WTC11 (cell line): ENCODE data around the gene SMIM44. TPM values are rescaled to one million over a fixed set of nuclear protein-coding genes. Genes with fewer than 3 reads are reported as not detected.

Experiments used
- ATAC-seq: fragments of 200-7000 bp; cut with Tn5 transposase; 2 replicates; pipeline ENCODE4 v1.10.0; 2021; ENCODE audit warnings: mild to moderate bottlenecking, moderate library complexity
- CTCF ChIA-PET: fragments of 300-600 bp; sonication (Branson Sonifier 250); formaldehyde crosslinking; loops from one replicate; lab custom pipeline; 2021; ENCODE audit warnings: antibody characterized with exemption; lab: Charles Lee
- POLR2A ChIA-PET: fragments of 350-600 bp; sonication (Branson Sonifier 250); formaldehyde crosslinking; loops from one replicate; lab custom pipeline; 2021; ENCODE audit warnings: antibody characterized with exemption; lab: Charles Lee
- DNase-seq: peaks from one replicate; pipeline ENCODE4 v3.0.0; 2021; ENCODE audit warnings: low spot score
- H3K27ac Mint-ChIP-seq: 2 replicates; pipeline ENCODE4 v1.8.0; 2021; ENCODE audit warnings: mixed read lengths
- H3K27me3 Mint-ChIP-seq: 2 replicates; pipeline ENCODE4 v1.8.0; 2021; ENCODE audit warnings: low read depth, mild to moderate bottlenecking, moderate library complexity, mixed read lengths
- H3K36me3 Mint-ChIP-seq: 2 replicates; pipeline ENCODE4 v1.8.0; 2021; ENCODE audit warnings: mixed read lengths
- H3K4me1 Mint-ChIP-seq: 2 replicates; pipeline ENCODE4 v1.8.0; 2022; ENCODE audit warnings: mixed read lengths
- H3K4me3 Mint-ChIP-seq: 2 replicates; pipeline ENCODE4 v1.8.0; 2021; ENCODE audit warnings: mild to moderate bottlenecking, moderate library complexity, mixed read lengths
- H3K9me3 Mint-ChIP-seq: 2 replicates; pipeline ENCODE4 v1.8.0; 2021; ENCODE audit warnings: mixed read lengths
- ATF1 ChIP-seq: sonication (generic); formaldehyde crosslinking; IDR thresholded peaks from 2 replicates; pipeline ENCODE4 v1.8.1; 2023; ENCODE audit warnings: mild to moderate bottlenecking, moderate library complexity, missing genetic modification reagents
- EMX1 ChIP-seq: fragments of 250-450 bp; sonication (Bioruptor Pico); IDR thresholded peaks from 2 replicates; pipeline ENCODE4 v1.8.0; 2021; ENCODE audit warnings: mild to moderate bottlenecking
- ESRRA ChIP-seq: sonication (generic); formaldehyde crosslinking; IDR thresholded peaks from 2 replicates; pipeline ENCODE4 v1.8.1; 2022; ENCODE audit warnings: mild to moderate bottlenecking, missing genetic modification reagents, borderline replicate concordance
- FOXK1 ChIP-seq: sonication (generic); formaldehyde crosslinking; IDR thresholded peaks from 2 replicates; pipeline ENCODE4 v1.8.0; 2022; ENCODE audit warnings: mild to moderate bottlenecking, moderate library complexity, missing genetic modification reagents
- GABPB1 ChIP-seq: sonication (generic); formaldehyde crosslinking; IDR thresholded peaks from 2 replicates; pipeline ENCODE4 v1.8.1; 2023; ENCODE audit warnings: mild to moderate bottlenecking, missing genetic modification reagents
- GRHL2 ChIP-seq: fragments of 250-450 bp; sonication (Bioruptor Pico); IDR thresholded peaks from 2 replicates; pipeline ENCODE4 v1.8.0; 2022; ENCODE audit warnings: mild to moderate bottlenecking, moderate library complexity; ENCODE audit not compliant: insufficient replicate concordance, severe bottlenecking
- HMGA2 ChIP-seq: fragments of 250-450 bp; sonication (Bioruptor Pico); IDR thresholded peaks from 2 replicates; pipeline ENCODE4 v1.4.0; 2021; ENCODE audit warnings: mild to moderate bottlenecking, moderate library complexity
- KAT7 ChIP-seq: sonication (generic); formaldehyde crosslinking; IDR thresholded peaks from 2 replicates; pipeline ENCODE4 v1.8.1; 2023; ENCODE audit warnings: missing genetic modification reagents, mild to moderate bottlenecking, borderline replicate concordance
- NFATC4 ChIP-seq: fragments of 250-450 bp; sonication (Bioruptor Pico); IDR thresholded peaks from 2 replicates; pipeline ENCODE4 v1.9.0; 2021; ENCODE audit warnings: mild to moderate bottlenecking
- NR1H2 ChIP-seq: sonication (generic); formaldehyde crosslinking; IDR thresholded peaks from 2 replicates; pipeline ENCODE4 v1.9.0; 2021; ENCODE audit warnings: mild to moderate bottlenecking, moderate library complexity, missing genetic modification reagents
- OVOL2 ChIP-seq: fragments of 250-450 bp; sonication (Bioruptor Pico); IDR thresholded peaks from 2 replicates; pipeline ENCODE4 v1.9.0; 2021; ENCODE audit warnings: mild to moderate bottlenecking, borderline replicate concordance
- TP53 ChIP-seq: sonication (generic); formaldehyde crosslinking; IDR thresholded peaks from 2 replicates; pipeline ENCODE4 v1.8.1; 2023; ENCODE audit warnings: mild to moderate bottlenecking, missing genetic modification reagents
- ZNF317 ChIP-seq: sonication (generic); formaldehyde crosslinking; IDR thresholded peaks from 2 replicates; pipeline ENCODE4 v1.8.1; 2023; ENCODE audit warnings: low read depth, mild to moderate bottlenecking, moderate library complexity, missing genetic modification reagents, borderline replicate concordance
- ZNF396 ChIP-seq: fragments of 250-450 bp; sonication (Bioruptor Pico); IDR thresholded peaks from 2 replicates; pipeline ENCODE4 v1.8.0; 2021; ENCODE audit warnings: mild to moderate bottlenecking, moderate library complexity, borderline replicate concordance
- ZNF423 ChIP-seq: fragments of 250-450 bp; sonication (Bioruptor Pico); IDR thresholded peaks from 2 replicates; pipeline ENCODE4 v2.1.2; 2022; ENCODE audit warnings: mild to moderate bottlenecking, moderate library complexity
- total RNA-seq: library from RNA; stranded (reverse); gene quantifications from 3 replicates; pipeline ENCODE4 v1.2.3, GENCODE V29; 2021
- TF ChIP-seq, protein P1 (sequence below): sonication (generic); formaldehyde crosslinking; IDR thresholded peaks from 2 replicates; pipeline ENCODE4 v1.8.1; 2022; ENCODE audit warnings: low read depth, missing genetic modification reagents, borderline replicate concordance
- TF ChIP-seq, protein P2 (sequence below): fragments of 250-450 bp; sonication (Bioruptor Pico); IDR thresholded peaks from 2 replicates; pipeline ENCODE4 v1.9.0; 2021; ENCODE audit warnings: mild to moderate bottlenecking
- TF ChIP-seq, protein P3 (sequence below): sonication (generic); formaldehyde crosslinking; IDR thresholded peaks from 2 replicates; pipeline ENCODE4 v1.8.1; 2023; ENCODE audit warnings: mild to moderate bottlenecking, missing genetic modification reagents, borderline replicate concordance
- TF ChIP-seq, protein P4 (sequence below): sonication (generic); formaldehyde crosslinking; IDR thresholded peaks from 2 replicates; pipeline ENCODE4 v1.8.0; 2022; ENCODE audit warnings: mild to moderate bottlenecking, missing genetic modification reagents
- TF ChIP-seq, protein P5 (sequence below): fragments of 250-450 bp; sonication (Bioruptor Pico); IDR thresholded peaks from 2 replicates; pipeline ENCODE4 v1.9.0; 2021; ENCODE audit warnings: mild to moderate bottlenecking
- TF ChIP-seq, protein P6 (sequence below): fragments of 200-600 bp; IDR thresholded peaks from 2 replicates; pipeline ENCODE4 v1.8.0; 2022; ENCODE audit warnings: antibody characterized with exemption

SMIM44 gene
- total RNA-seq, 1 experiment from 2014 or later: not detected

DNA sequence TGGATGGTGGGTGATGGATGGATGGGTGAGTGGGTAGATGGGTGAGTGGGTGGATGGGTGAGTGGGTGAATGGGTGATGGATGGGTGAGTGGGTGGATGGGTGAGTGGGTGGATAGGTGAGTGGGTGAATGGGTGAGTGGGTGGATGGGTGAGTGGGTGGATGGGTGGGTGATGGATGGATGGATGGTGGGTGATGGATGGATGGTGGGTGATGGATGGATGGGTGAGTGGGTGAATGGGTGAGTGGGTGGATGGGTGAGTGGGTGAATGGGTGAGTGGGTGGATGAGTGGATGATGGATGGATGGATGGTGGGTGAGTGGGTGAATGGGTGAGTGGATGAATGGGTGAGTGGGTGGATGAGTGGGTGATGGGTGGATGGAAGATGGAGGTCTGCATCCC, 5.7 kb downstream of the SMIM44 start:
- Mint-ChIP-seq H3K27ac (no peak overlapping the region), H3K36me3 (no peaks in the 10 kb centered on the region), H3K9me3 (no peaks in the 10 kb centered on the region), H3K27me3 (peaks cover 11% of the 10 kb centered on the region), H3K4me1 (peaks cover 20% of the 10 kb centered on the region), H3K4me3 (no peak overlapping the region)
- no peak for ATAC-seq
- ChIA-PET POLR2A (no interaction called here), CTCF (interaction anchor here (0.5 to 2.4 kb wide), 2 partner anchors 8 to 202 kb away, joined by 3 to 9 read pairs; no protein-coding TSS in a partner anchor)
- no peak for TF ChIP-seq OVOL2
- no peak for TF ChIP-seq HMGA2 (CRISPR knock-in tag)
- TF ChIP-seq ZNF317 (CRISPR knock-in tag): no peak
- no peak for TF ChIP-seq TP53
- TF ChIP-seq, protein P1, sequence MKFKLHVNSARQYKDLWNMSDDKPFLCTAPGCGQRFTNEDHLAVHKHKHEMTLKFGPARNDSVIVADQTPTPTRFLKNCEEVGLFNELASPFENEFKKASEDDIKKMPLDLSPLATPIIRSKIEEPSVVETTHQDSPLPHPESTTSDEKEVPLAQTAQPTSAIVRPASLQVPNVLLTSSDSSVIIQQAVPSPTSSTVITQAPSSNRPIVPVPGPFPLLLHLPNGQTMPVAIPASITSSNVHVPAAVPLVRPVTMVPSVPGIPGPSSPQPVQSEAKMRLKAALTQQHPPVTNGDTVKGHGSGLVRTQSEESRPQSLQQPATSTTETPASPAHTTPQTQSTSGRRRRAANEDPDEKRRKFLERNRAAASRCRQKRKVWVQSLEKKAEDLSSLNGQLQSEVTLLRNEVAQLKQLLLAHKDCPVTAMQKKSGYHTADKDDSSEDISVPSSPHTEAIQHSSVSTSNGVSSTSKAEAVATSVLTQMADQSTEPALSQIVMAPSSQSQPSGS: no peak
- no peak for TF ChIP-seq NFATC4 (CRISPR knock-in tag)
- TF ChIP-seq KAT7 (CRISPR knock-in tag): no peak
- TF ChIP-seq FOXK1 (CRISPR knock-in tag): no peak
- TF ChIP-seq ESRRA (CRISPR knock-in tag): no peak
- no peak for TF ChIP-seq GRHL2 (CRISPR knock-in tag)
- no peak for TF ChIP-seq NR1H2 (CRISPR knock-in tag)
- TF ChIP-seq, protein P2, sequence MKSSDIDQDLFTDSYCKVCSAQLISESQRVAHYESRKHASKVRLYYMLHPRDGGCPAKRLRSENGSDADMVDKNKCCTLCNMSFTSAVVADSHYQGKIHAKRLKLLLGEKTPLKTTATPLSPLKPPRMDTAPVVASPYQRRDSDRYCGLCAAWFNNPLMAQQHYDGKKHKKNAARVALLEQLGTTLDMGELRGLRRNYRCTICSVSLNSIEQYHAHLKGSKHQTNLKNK (CRISPR knock-in tag): no peak
- TF ChIP-seq ATF1 (CRISPR knock-in tag): no peak
- no peak for TF ChIP-seq ZNF396 (CRISPR knock-in tag)
- TF ChIP-seq, protein P3, sequence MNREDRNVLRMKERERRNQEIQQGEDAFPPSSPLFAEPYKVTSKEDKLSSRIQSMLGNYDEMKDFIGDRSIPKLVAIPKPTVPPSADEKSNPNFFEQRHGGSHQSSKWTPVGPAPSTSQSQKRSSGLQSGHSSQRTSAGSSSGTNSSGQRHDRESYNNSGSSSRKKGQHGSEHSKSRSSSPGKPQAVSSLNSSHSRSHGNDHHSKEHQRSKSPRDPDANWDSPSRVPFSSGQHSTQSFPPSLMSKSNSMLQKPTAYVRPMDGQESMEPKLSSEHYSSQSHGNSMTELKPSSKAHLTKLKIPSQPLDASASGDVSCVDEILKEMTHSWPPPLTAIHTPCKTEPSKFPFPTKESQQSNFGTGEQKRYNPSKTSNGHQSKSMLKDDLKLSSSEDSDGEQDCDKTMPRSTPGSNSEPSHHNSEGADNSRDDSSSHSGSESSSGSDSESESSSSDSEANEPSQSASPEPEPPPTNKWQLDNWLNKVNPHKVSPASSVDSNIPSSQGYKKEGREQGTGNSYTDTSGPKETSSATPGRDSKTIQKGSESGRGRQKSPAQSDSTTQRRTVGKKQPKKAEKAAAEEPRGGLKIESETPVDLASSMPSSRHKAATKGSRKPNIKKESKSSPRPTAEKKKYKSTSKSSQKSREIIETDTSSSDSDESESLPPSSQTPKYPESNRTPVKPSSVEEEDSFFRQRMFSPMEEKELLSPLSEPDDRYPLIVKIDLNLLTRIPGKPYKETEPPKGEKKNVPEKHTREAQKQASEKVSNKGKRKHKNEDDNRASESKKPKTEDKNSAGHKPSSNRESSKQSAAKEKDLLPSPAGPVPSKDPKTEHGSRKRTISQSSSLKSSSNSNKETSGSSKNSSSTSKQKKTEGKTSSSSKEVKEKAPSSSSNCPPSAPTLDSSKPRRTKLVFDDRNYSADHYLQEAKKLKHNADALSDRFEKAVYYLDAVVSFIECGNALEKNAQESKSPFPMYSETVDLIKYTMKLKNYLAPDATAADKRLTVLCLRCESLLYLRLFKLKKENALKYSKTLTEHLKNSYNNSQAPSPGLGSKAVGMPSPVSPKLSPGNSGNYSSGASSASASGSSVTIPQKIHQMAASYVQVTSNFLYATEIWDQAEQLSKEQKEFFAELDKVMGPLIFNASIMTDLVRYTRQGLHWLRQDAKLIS (CRISPR knock-in tag): no peak
- TF ChIP-seq, protein P4, sequence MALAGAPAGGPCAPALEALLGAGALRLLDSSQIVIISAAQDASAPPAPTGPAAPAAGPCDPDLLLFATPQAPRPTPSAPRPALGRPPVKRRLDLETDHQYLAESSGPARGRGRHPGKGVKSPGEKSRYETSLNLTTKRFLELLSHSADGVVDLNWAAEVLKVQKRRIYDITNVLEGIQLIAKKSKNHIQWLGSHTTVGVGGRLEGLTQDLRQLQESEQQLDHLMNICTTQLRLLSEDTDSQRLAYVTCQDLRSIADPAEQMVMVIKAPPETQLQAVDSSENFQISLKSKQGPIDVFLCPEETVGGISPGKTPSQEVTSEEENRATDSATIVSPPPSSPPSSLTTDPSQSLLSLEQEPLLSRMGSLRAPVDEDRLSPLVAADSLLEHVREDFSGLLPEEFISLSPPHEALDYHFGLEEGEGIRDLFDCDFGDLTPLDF (CRISPR knock-in tag): no peak
- no peak for TF ChIP-seq ZNF423 (CRISPR knock-in tag)
- DNase-seq: no peak

DNA sequence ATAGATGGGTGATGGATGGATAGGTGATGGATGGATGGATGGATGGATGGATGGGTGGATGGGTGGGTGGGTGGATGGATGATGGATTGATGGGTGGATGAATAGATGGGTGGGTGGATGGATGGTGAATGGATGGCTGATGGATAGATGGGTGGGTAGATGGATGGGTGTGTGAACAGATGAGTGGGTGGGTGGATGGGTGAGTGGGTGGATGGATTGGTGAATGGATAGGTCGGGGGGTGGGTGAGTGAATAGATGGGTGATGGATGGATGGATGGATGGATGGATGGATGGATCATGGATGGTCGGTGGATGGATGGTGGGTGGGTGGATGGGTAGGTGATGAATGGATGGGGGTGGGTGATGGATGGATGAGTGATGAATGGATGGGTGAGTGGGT, 6.4 kb downstream of the SMIM44 start:
- H3K4me3 Mint-ChIP-seq: no peak overlapping the region
- DNase-seq: no peak
- H3K9me3 Mint-ChIP-seq: no peaks in the 10 kb centered on the region
- CTCF ChIA-PET: interaction anchor here (1.4 kb wide), 1 partner anchor 8 kb away, joined by 5 read pairs; no protein-coding TSS in a partner anchor
- H3K27me3 Mint-ChIP-seq: peaks cover 11% of the 10 kb centered on the region
- ATAC-seq: no peak
- no peaks in the 10 kb centered on the region for H3K36me3 Mint-ChIP-seq
- H3K4me1 Mint-ChIP-seq: peaks cover 18% of the 10 kb centered on the region
- no peak overlapping the region for H3K27ac Mint-ChIP-seq
- POLR2A ChIA-PET: no interaction called here
- TF ChIP-seq EMX1 (no peak), NR1H2 (CRISPR knock-in tag) (no peak), TP53 (no peak), GABPB1 (no peak)
- TF ChIP-seq, protein P5, sequence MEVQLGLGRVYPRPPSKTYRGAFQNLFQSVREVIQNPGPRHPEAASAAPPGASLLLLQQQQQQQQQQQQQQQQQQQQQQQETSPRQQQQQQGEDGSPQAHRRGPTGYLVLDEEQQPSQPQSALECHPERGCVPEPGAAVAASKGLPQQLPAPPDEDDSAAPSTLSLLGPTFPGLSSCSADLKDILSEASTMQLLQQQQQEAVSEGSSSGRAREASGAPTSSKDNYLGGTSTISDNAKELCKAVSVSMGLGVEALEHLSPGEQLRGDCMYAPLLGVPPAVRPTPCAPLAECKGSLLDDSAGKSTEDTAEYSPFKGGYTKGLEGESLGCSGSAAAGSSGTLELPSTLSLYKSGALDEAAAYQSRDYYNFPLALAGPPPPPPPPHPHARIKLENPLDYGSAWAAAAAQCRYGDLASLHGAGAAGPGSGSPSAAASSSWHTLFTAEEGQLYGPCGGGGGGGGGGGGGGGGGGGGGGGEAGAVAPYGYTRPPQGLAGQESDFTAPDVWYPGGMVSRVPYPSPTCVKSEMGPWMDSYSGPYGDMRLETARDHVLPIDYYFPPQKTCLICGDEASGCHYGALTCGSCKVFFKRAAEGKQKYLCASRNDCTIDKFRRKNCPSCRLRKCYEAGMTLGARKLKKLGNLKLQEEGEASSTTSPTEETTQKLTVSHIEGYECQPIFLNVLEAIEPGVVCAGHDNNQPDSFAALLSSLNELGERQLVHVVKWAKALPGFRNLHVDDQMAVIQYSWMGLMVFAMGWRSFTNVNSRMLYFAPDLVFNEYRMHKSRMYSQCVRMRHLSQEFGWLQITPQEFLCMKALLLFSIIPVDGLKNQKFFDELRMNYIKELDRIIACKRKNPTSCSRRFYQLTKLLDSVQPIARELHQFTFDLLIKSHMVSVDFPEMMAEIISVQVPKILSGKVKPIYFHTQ (CRISPR knock-in tag): no peak
- TF ChIP-seq, protein P6, sequence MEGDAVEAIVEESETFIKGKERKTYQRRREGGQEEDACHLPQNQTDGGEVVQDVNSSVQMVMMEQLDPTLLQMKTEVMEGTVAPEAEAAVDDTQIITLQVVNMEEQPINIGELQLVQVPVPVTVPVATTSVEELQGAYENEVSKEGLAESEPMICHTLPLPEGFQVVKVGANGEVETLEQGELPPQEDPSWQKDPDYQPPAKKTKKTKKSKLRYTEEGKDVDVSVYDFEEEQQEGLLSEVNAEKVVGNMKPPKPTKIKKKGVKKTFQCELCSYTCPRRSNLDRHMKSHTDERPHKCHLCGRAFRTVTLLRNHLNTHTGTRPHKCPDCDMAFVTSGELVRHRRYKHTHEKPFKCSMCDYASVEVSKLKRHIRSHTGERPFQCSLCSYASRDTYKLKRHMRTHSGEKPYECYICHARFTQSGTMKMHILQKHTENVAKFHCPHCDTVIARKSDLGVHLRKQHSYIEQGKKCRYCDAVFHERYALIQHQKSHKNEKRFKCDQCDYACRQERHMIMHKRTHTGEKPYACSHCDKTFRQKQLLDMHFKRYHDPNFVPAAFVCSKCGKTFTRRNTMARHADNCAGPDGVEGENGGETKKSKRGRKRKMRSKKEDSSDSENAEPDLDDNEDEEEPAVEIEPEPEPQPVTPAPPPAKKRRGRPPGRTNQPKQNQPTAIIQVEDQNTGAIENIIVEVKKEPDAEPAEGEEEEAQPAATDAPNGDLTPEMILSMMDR: no peak
- TF ChIP-seq, protein P4 (CRISPR knock-in tag): no peak
